Duodenal mucosa (tissue), 2 donors: ENCODE data around the gene DUSP19.
"Not testable (repeated sequence)": the region's sequence is repeated elsewhere in the genome, so short reads cannot be mapped to it uniquely, and the experiment has no call there.

Source experiments
- H3K27ac ChIP-seq: one replicate; pipeline ENCODE4 v1.7.0; 2013; ENCODE audit warnings: low read depth, low read length
- H3K27me3 ChIP-seq, 2 donors: one replicate each; pipeline ENCODE4 v1.7.0; 2013; ENCODE audit warnings: low read length in 2 of 2, control low read depth in 1 of 2; ENCODE audit not compliant: insufficient read depth in 2 of 2, control insufficient read depth in 1 of 2
- H3K36me3 ChIP-seq, 2 donors: one replicate each; pipeline ENCODE4 v1.7.0; 2013; ENCODE audit warnings: low read length in 2 of 2, control low read depth in 1 of 2; ENCODE audit not compliant: insufficient read depth in 2 of 2, control insufficient read depth in 1 of 2
- H3K4me1 ChIP-seq, 2 donors: one replicate each; pipeline ENCODE4 v1.7.0; 2013; ENCODE audit warnings: low read length in 2 of 2, control low read depth in 1 of 2; ENCODE audit not compliant: insufficient read depth in 2 of 2, control insufficient read depth in 1 of 2
- H3K4me3 ChIP-seq, 2 donors: one replicate each; pipeline ENCODE4 v1.7.0; 2013; ENCODE audit warnings: low read length in 2 of 2, low read depth in 1 of 2
- H3K9ac ChIP-seq, 2 donors: one replicate each; pipeline ENCODE4 v1.7.0; 2013; ENCODE audit warnings: low read length in 2 of 2, low read depth in 1 of 2
- H3K9me3 ChIP-seq, 2 donors: one replicate each; pipeline ENCODE4 v1.7.0; 2013; ENCODE audit warnings: low read length in 2 of 2, control low read depth in 1 of 2; ENCODE audit not compliant: control insufficient read depth in 1 of 2

DUSP19 gene

GRCh38 chr2:183038341-183039300, 39.9 kb upstream of the DUSP19 start, which contains the start of gene NCKAP1:
Gene NCKAP1 (minus strand): TSS chr2:183038457. CDS start chr2:183038099, 358 bp downstream.
- Histone ChIP-seq H3K36me3 (no peaks in the 10 kb centered on the region), H3K4me3 (peak within 1 kb of the TSS; percentile 84 to 85), H3K9me3 (no peaks in the 10 kb centered on the region), H3K27me3 (peaks cover 0 to 14% of the 10 kb centered on the region in 2 donors), H3K9ac (peak within 1 kb of the TSS; percentile 79 to 87), H3K27ac (peak within 1 kb of the TSS; percentile 95), H3K4me1 (peaks cover 16 to 23% of the 10 kb centered on the region in 2 donors)

- Histone ChIP-seq H3K4me3 (no peak overlapping the region), H3K36me3 (no peaks in the 10 kb centered on the region), H3K9ac (no peak overlapping the region), H3K27ac (no peak overlapping the region), H3K4me1 (peaks cover 11 to 16% of the 10 kb centered on the region in 2 donors), H3K27me3 (peaks cover 0 to 14% of the 10 kb centered on the region in 2 donors), H3K9me3 (no peaks in the 10 kb centered on the region)
Measured at GRCh38 chr2:183040604-183041003, 37.9 kb upstream of the DUSP19 start.

- not testable (repeated sequence) for H3K4me3 ChIP-seq, H3K9me3 ChIP-seq, H3K36me3 ChIP-seq, H3K27ac ChIP-seq, H3K9ac ChIP-seq, H3K4me1 ChIP-seq
- H3K27me3 ChIP-seq: peaks cover 0 to 13% of the 10 kb centered on the region in 2 donors
Measured at GRCh38 chr2:183043580-183043979, 35.0 kb upstream of the DUSP19 start.

GRCh38 chr2:183047486-183048125, 30.9 kb upstream of the DUSP19 start:
- not testable (repeated sequence) for H3K4me3 ChIP-seq, H3K36me3 ChIP-seq, H3K9me3 ChIP-seq, H3K9ac ChIP-seq, H3K4me1 ChIP-seq, H3K27ac ChIP-seq, H3K27me3 ChIP-seq

GRCh38 chr2:183049420-183049819, 29.1 kb upstream of the DUSP19 start:
- Histone ChIP-seq H3K4me3 (no peak overlapping the region), H3K4me1 (no peaks in the 10 kb centered on the region), H3K27ac (no peak overlapping the region), H3K27me3 (no peaks in the 10 kb centered on the region), H3K36me3 (no peaks in the 10 kb centered on the region), H3K9me3 (peaks cover 5% of the 10 kb centered on the region in 2 donors), H3K9ac (no peak overlapping the region)

GRCh38 chr2:183057333-183057985, 21.1 kb upstream of the DUSP19 start:
- peaks cover 13 to 23% of the 10 kb centered on the region in 2 donors for H3K4me1 ChIP-seq
- no peak overlapping the region for H3K27ac ChIP-seq
- H3K27me3 ChIP-seq: no peaks in the 10 kb centered on the region
- peak overlapping the region; percentile 2 to 39 for H3K9ac ChIP-seq
- H3K4me3 ChIP-seq: peak overlapping the region in 1 of 2 donors; percentile 21
- no peaks in the 10 kb centered on the region for H3K9me3 ChIP-seq
- no peaks in the 10 kb centered on the region for H3K36me3 ChIP-seq

GRCh38 chr2:183059561-183059960, 19.0 kb upstream of the DUSP19 start:
- Histone ChIP-seq H3K4me3 (no peak overlapping the region), H3K9me3 (no peaks in the 10 kb centered on the region)

GRCh38 chr2:183060571-183061231, 17.8 kb upstream of the DUSP19 start:
- H3K4me1 ChIP-seq: peaks cover 13 to 23% of the 10 kb centered on the region in 2 donors

More at GRCh38 chr2:183059561-183059960, 19.0 kb upstream of the DUSP19 start:
- no peak overlapping the region for H3K27ac ChIP-seq
- H3K36me3 ChIP-seq: no peaks in the 10 kb centered on the region
- no peaks in the 10 kb centered on the region for H3K27me3 ChIP-seq
- no peak overlapping the region for H3K9ac ChIP-seq
- peaks cover 13 to 23% of the 10 kb centered on the region in 2 donors for H3K4me1 ChIP-seq

GRCh38 chr2:183063083-183063482, 15.5 kb upstream of the DUSP19 start:
- no peaks in the 10 kb centered on the region for H3K9me3 ChIP-seq
- peaks cover 4 to 13% of the 10 kb centered on the region in 2 donors for H3K4me1 ChIP-seq
- no peaks in the 10 kb centered on the region for H3K36me3 ChIP-seq
- H3K9ac ChIP-seq: no peak overlapping the region
- H3K27me3 ChIP-seq: no peaks in the 10 kb centered on the region
- H3K27ac ChIP-seq: no peak overlapping the region
- no peak overlapping the region for H3K4me3 ChIP-seq

More at GRCh38 chr2:183060571-183061231, 17.8 kb upstream of the DUSP19 start:
- Histone ChIP-seq H3K9me3 (no peaks in the 10 kb centered on the region), H3K4me3 (no peak overlapping the region), H3K27ac (no peak overlapping the region), H3K27me3 (no peaks in the 10 kb centered on the region), H3K9ac (no peak overlapping the region), H3K36me3 (no peaks in the 10 kb centered on the region)
